DMS53 treated with DMSO at 0.1 percent for 48 hours (cell line): ENCODE results near the gene TRAF3IP1.
"Not testable (repeated sequence)": the region's sequence is repeated elsewhere in the genome, so short reads cannot be mapped to it uniquely, and the experiment has no call there.

Source experiments
- DNase-seq: peaks from one replicate; lab custom pipeline; 2025; ENCODE audit not compliant: unreplicated experiment; lab: John Stamatoyannopoulos, UW

Gene TRAF3IP1

DNA sequence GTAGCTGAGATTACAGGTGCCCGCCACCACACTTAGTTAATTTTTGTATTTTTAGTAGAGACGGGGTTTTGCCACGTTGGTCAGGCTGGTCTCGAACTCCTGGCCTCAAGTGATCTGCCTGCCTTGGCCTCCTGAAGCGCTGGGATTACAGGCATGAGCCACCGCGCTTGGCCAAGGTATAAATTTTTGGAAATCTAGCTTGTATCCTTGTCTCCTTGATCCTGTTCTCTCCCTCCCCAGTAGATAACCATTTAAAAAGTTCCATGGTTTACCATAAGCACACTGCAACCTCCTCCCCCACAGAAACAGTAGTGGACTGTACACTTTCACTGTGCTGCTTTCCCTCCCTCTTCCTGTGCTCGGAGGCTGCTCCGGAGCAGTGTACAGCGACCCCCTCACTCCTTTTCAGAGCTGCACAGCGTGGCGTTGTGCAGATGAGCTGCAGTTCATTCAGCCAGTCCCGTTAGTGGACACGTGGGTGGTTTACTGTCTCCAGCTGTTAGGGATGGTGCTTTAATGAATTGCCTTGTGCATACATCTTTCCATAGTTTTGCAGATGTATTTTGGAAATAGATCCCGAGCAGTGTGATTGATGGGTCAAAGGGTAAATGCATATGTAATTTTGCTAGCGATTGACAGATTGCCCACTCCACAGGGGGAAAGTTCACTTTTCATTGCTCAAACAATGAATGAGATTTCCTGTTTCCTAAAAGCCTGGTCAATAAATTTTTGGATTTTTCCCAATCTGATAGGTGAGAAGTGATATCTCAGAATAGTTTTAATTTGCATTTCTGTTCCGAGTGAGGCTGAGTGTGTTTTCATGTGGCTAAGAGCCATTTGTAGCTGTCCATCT, 121.2 kb downstream of the TRAF3IP1 start:
- DNase-seq = no peak

DNA sequence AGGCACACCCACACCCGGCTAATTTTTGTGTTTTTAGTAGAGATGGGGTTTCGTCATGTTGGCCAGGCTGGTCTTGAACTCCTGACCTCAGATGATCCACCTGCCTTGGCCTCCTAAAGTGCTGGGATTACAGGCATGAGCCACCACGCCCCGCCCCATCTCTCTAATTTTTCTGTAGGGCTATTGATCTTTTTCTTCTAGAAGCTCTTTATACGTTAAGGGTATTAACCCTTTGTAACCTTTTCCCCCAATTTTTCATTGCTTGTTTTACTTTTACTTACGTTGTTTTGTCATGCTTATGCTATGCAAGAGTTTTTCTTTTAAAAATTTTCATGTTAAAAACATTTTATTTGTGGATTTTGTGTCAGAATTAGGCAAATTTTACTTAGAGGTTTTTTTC, 121.9 kb downstream of the TRAF3IP1 start:
- DNase-seq = not testable (repeated sequence)

DNA sequence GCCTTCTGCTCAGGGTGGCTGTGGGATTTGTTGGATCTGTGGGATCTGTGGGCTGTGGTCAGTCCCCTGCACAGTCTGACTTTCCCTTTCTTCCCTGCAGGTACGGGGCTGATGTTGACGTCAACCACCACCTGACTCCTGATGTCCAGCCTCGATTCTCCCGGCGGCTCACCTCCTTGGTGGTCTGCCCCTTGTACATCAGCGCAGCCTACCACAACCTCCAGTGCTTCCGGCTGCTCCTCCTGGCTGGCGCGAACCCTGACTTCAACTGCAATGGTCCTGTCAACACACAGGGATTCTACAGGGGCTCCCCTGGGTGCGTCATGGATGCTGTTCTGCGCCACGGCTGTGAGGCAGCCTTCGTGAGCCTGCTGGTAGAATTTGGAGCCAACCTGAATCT, 123.9 kb downstream of the TRAF3IP1 start:
- DNase-seq = no peak

DNA sequence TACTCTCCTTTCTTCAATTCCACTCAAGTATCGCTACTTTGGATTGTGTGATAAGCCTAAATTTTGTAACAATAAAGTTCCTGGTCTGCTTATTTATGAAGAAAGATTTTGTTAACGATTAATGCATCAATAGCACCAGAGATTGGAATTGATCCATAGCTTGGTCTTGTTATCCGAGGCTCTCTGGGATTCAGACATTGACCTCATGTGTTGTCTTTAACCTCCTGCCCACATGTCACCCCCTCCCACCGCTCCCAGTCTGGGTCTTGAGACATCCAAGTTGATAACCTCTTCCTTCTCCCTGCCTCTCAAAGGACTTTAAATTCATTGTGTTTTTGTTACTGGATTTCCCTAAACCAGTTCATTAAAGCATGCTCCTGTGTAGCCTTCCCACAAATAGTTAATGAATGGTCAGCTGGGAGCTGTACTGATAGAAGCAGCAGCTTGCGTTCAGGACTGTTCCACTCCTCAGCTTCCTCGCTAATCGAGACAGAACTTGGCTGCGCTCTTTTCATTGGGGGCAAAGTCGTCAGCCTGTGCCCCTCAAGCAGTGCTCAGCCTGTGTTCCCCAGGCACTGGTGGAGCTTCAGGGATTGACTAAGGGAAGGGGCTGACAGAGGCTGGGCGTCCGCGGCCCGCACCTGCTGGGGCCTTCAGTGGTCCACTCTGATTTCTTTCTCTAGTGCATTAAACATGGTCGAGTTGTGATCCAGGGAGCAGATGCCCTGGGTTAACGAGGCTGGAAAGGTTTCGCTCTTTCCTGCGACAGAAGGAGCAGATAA, 125.3 kb downstream of the TRAF3IP1 start:
- DNase-seq = no peak

DNA sequence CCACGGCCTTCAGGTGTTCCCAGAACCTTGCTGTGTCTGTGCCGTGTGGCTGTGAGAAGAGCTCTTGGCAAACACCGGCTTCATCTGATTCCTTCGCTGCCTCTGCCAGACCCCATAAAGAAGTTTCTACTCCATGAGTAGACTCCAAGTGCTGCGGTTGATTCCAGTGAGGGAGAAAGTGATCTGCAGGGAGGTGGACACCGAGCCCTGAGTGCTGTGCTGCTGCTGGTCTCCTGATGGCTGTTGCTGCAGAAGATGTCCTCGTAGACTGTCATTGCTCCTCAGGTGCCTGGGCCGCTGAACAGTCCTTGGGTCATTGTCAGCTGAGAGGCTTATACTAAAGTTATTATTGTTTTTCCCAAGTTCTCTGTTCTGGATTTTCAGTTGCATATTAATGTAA, 126.1 kb downstream of the TRAF3IP1 start:
- no peak for DNase-seq

DNA sequence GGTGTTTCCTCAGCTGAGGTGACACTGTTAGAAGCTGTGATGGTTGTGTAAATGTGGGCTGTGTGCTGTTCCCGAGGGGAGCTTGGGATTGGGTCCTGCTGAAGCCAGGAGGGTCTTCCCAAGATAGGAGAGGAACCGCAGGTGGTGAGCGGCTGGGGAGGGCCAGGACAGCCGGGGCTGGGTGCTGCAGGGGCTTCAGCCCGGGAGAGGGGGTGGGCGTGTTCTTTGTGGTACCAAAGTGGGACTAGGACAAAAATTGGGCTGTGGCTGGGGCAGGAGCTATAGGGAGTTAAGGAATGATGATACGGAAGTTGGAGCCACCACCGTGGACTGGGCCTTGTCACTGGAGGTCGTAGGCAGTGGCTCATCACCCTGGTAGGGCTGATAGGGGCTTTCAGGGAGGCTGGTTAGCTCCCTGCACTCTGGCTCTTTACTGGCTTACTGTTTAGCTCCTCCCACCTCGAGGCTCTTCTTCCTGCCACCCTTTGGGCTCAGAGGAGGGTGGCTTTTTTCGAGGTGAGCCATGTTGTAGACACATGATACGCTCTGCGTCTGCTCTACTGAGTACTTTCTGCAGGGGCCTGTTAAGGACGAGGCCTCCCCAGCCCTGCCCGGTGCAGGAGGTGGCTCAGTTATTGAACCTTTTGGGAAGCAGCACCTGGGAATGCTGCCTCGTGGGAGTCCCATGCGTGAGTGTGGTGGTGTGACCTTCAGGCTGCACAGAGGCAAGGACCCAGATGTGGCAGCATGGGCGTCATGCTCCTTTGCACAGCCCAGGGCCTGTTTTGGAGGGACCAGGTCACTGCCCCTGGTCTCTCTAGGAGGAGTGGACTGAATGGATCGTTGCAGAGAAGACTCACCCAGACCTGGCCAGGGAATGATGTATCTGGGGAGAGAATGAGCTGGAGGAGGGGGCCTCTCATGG, 128.0 kb downstream of the TRAF3IP1 start:
- no peak for DNase-seq

DNA sequence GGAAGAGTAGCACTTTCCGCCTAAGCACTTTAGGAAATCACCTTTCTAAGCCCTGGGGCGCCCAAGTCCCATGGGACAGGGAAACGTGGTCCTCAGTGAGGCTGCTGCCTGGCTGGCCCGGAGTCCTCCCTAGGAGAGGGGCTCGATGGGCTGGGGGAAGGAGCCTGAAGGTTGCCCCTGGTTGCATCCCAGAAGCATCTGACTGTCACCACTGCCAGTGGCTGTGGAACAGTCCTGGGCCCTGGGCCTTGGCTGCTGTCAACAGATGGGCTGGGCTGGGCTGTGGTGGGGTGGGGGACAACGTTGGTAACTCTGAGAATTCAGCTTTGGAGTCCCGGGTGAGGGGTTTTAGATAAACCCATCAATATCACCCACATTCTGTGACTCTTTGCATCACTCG, 128.9 kb downstream of the TRAF3IP1 start:
- no peak for DNase-seq

DNA sequence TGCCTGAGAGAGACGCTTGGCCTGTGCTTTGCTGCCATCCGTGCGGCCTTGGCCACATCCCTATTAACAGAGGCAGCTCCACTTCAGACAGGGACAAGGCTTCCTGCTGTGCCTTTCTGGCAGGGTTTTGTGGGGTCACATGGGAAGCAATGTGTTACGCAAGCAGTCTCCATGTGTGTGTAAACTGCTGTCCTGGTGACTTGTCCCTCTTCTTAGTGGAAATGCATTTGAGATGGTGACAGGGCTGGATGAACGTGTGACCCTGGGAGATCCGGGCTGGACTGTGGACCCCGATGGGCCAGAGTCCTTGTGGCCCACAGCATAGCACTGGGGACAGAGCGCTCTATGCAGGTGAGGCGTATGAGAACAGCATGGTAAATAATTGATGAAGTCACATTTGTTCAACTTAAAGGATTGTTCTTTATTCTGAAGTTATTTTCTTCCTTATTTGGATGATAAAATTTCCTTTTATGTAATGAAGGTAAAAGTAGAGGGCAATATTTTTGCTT, 129.6 kb downstream of the TRAF3IP1 start:
- no peak for DNase-seq

DNA sequence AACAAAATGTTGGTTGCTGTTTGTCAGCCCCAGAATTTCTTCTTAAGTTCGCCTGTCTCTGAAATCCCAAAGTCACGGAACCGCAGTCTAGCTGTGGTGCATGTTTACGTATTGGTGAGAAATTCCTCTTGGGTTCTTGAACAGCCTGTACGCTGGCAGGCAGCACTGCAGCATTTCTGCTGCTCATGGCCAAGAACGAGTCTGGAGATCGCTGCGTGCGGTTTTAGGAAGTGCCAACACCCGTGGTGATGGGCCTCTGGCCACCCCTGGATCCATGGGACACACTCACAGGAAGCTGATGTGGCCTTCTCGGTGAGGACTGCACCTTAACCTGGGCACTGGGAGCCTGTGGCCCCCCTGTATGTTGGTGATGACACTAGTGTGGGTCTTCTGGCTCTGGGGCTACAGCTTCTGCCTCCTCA, 130.1 kb downstream of the TRAF3IP1 start:
- DNase-seq = no peak
